Measurements from ENCODE around the gene CDK18.

The CDK18 gene

GRCh38 chr1:205492201-205492667 is 12.2 kb upstream of the CDK18 start:
- no peak overlapping the region for H3K4me3 ChIP-seq
- H3K27ac ChIP-seq: no peak overlapping the region
- no peak for DNase-seq (ENCODE audit: low spot score)
- TF ChIP-seq, protein P1, sequence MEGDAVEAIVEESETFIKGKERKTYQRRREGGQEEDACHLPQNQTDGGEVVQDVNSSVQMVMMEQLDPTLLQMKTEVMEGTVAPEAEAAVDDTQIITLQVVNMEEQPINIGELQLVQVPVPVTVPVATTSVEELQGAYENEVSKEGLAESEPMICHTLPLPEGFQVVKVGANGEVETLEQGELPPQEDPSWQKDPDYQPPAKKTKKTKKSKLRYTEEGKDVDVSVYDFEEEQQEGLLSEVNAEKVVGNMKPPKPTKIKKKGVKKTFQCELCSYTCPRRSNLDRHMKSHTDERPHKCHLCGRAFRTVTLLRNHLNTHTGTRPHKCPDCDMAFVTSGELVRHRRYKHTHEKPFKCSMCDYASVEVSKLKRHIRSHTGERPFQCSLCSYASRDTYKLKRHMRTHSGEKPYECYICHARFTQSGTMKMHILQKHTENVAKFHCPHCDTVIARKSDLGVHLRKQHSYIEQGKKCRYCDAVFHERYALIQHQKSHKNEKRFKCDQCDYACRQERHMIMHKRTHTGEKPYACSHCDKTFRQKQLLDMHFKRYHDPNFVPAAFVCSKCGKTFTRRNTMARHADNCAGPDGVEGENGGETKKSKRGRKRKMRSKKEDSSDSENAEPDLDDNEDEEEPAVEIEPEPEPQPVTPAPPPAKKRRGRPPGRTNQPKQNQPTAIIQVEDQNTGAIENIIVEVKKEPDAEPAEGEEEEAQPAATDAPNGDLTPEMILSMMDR (IDR thresholded peaks at IDR 0.05): no peak

DNA sequence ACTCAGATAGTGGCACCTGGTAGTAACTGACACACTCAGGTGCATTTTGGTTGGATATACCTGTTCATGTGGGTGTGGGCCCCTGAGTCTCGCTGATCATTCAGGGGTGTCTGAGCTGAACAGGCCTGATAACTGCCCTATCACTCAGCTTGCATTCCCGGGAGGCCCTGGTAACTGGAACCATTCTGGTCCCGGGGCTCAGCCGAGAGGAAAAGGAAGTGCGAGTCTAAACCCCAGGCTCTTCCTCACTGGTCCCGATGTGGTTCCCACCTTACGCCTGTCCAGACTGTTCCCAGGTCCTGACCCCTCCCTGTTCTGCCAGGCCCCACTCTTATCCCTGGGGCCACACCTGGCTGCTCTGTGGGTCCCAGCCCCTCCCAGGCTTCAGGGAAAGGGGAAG is 11.7 kb upstream of the CDK18 start:
- Histone ChIP-seq H3K27ac (peak overlapping the region; percentile 18 to 60), H3K4me3 (no peak overlapping the region)
- no peak for DNase-seq (ENCODE audit: low spot score)
- TF ChIP-seq, protein P1 (IDR thresholded peaks at IDR 0.05): no peak

GRCh38 chr1:205493241-205494085 is 11.0 kb upstream of the CDK18 start:
- peak overlapping the region; percentile 18 to 60 for H3K27ac ChIP-seq

GRCh38 chr1:205494115-205494514 is 10.4 kb upstream of the CDK18 start:
- peak overlapping the region in 1 of 2 donors; percentile 18 for H3K27ac ChIP-seq
- TF ChIP-seq, protein P1 (IDR thresholded peaks at IDR 0.05): no peak
- no peak for DNase-seq (ENCODE audit: low spot score)
- no peak overlapping the region for H3K4me3 ChIP-seq

More at GRCh38 chr1:205493241-205494085, 11.0 kb upstream of the CDK18 start:
- TF ChIP-seq, protein P1 (IDR thresholded peaks at IDR 0.05): no peak
- no peak overlapping the region for H3K4me3 ChIP-seq
- peak; percentile 84 for DNase-seq (ENCODE audit: low spot score)

GRCh38 chr1:205495237-205495823 is 9.1 kb upstream of the CDK18 start:
- DNase-seq (ENCODE audit: low spot score): no peak
- Histone ChIP-seq H3K27ac (no peak overlapping the region), H3K4me3 (no peak overlapping the region)
- TF ChIP-seq, protein P1 (IDR thresholded peaks at IDR 0.05): no peak

DNA sequence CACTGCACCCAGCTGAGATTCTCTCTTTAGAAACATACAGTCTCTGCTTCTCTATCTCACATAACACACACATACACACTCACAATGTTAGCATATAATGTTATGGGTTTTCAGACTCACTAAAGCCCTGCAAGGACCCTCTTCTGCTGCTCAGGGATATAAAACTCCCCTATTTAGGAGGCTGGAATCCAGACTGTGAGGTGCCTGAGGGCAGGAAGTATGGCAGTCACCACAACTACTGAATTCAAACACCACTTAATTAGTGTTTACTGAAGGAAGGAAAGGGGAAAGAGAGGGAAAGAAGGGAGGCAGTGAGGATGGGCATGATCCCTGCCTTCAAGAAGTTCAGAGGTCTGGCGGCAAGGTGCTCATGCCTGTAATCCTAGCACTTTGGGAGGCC is 7.8 kb upstream of the CDK18 start:
- no peak for DNase-seq (ENCODE audit: low spot score)
- TF ChIP-seq, protein P1 (IDR thresholded peaks at IDR 0.05): no peak
- H3K27ac ChIP-seq: no peak overlapping the region
- H3K4me3 ChIP-seq: no peak overlapping the region
